Fibroblast of lung (primary cell): Measurements from ENCODE around the gene NIT2. TPM values are rescaled to one million over a fixed set of nuclear protein-coding genes. Genes with fewer than 3 reads are reported as not detected.
A peak's percentile ranks its signal among the peaks of the same experiment; 100 is the strongest.

ENCODE experiments used
- DNase-seq, 2 donors: peaks; one replicate each; pipeline versions ENCODE4 v3.0.0 to v3.0.0-alpha.2; 2010; ENCODE audit warnings: low read depth in 2 of 2
- H2AFZ ChIP-seq: 2 replicates; pipeline ENCODE4 v1.5.1; 2012; ENCODE audit warnings: low read length, control low read depth, inconsistent platforms
- H3K27ac ChIP-seq: 2 replicates; pipeline ENCODE4 v1.5.1; 2011; ENCODE audit warnings: low read length, control low read depth; ENCODE audit not compliant: insufficient read depth
- H3K27me3 ChIP-seq: 2 replicates; pipeline ENCODE4 v1.5.1; 2011; ENCODE audit warnings: mild to moderate bottlenecking, low read length; ENCODE audit not compliant: control insufficient read depth, insufficient read depth
- H3K36me3 ChIP-seq: 2 replicates; pipeline ENCODE4 v1.5.1; 2011; ENCODE audit warnings: low read length; ENCODE audit not compliant: control insufficient read depth, insufficient read depth
- H3K4me1 ChIP-seq: 2 replicates; pipeline ENCODE4 v1.5.1; 2011; ENCODE audit warnings: low read length; ENCODE audit not compliant: control insufficient read depth, insufficient read depth; ENCODE audit errors: extremely low read depth
- H3K4me2 ChIP-seq: 2 replicates; pipeline ENCODE4 v1.5.1; 2011; ENCODE audit warnings: low read length, control low read depth; ENCODE audit not compliant: insufficient read depth; ENCODE audit errors: extremely low read depth
- H3K4me3 ChIP-seq, 4 experiments: fragments of 200-600 bp in 1 of 4; sonication (generic) in 1 of 4; replicated peaks in 1 of 4; 2 replicates each; pipeline ENCODE4 v1.5.1; 2011 to 2016; ENCODE audit warnings: low read length in 4 of 4, low read depth in 3 of 4, mild to moderate bottlenecking in 3 of 4, control low read depth in 2 of 4, inconsistent platforms in 1 of 4, mixed read lengths in 1 of 4; ENCODE audit not compliant: insufficient read depth in 1 of 4; ENCODE audit errors: control extremely low read depth in 1 of 4
- H3K79me2 ChIP-seq: 2 replicates; pipeline ENCODE4 v1.5.1; 2012; ENCODE audit warnings: mild to moderate bottlenecking, low read length, inconsistent platforms; ENCODE audit not compliant: control insufficient read depth, insufficient read depth
- H3K9ac ChIP-seq: 2 replicates; pipeline ENCODE4 v1.5.1; 2011; ENCODE audit warnings: mild to moderate bottlenecking, low read length, control low read depth; ENCODE audit not compliant: insufficient read depth
- H3K9me3 ChIP-seq: 2 replicates; pipeline ENCODE4 v1.5.1; 2012; ENCODE audit warnings: low read depth, low read length; ENCODE audit not compliant: control insufficient read depth, insufficient read depth
- H4K20me1 ChIP-seq: 2 replicates; pipeline ENCODE4 v1.5.1; 2011; ENCODE audit warnings: low read length; ENCODE audit not compliant: control insufficient read depth, insufficient read depth; ENCODE audit errors: extremely low read depth
- CTCF ChIP-seq, 2 donors: IDR thresholded peaks in 1 of 2; conservative IDR thresholded peaks in 1 of 2; 1 replicate in 1 of 2; 2 replicates in 1 of 2; pipeline ENCODE4 v1.5.1; 2011 to 2012; ENCODE audit warnings: low read length in 2 of 2, control low read depth in 1 of 2, inconsistent platforms in 1 of 2, low read depth in 1 of 2, mild to moderate bottlenecking in 1 of 2
- EZH2 ChIP-seq: IDR thresholded peaks from 2 replicates; pipeline ENCODE4 v1.5.1; 2012; ENCODE audit warnings: low read length, control low read depth, mild to moderate bottlenecking; ENCODE audit errors: missing control alignments
- polyA plus RNA-seq, 2 donors: library from polyadenylated mRNA; depleted of rRNA in 1 of 2; stranded (reverse) in 1 of 2; unstranded in 1 of 2; fragments of >200 nt; gene quantifications; 2 replicates each; pipeline ENCODE4 v1.2.1, GENCODE V29; 2011 to 2012; ENCODE audit warnings: missing spikeins in 1 of 2
- total RNA-seq: library from RNA; depleted of rRNA; stranded (reverse); fragments of >200 nt; gene quantifications from 2 replicates; pipeline ENCODE4 v1.2.1, GENCODE V29; 2014

Gene NIT2
- total and polyA plus RNA-seq, 2 donors (not counting 1 experiment from before 2014, with no cell fraction given), result 13.4 to 53.8 TPM

GRCh38 chr3:100299016-100299415, 35.5 kb upstream of the NIT2 start:
- Histone ChIP-seq H3K27me3 (no peaks in the 10 kb centered on the region), H3K9me3 (no peaks in the 10 kb centered on the region), H3K27ac (no peak overlapping the region), H3K36me3 (peaks cover 6% of the 10 kb centered on the region), H2AFZ (no peak overlapping the region), H4K20me1 (no peaks in the 10 kb centered on the region), H3K9ac (no peak overlapping the region), H3K4me3 (no peak overlapping the region), H3K4me1 (no peaks in the 10 kb centered on the region), H3K79me2 (no peaks in the 10 kb centered on the region), H3K4me2 (no peak overlapping the region)
- no peak for TF ChIP-seq CTCF (conservative IDR thresholded peaks at IDR 0.05 in 1 of 2, IDR thresholded peaks at IDR 0.05 in 1 of 2; ENCODE audit: low read depth in 1 of 2, low read length in 2 of 2)
- no peak for TF ChIP-seq EZH2
- DNase-seq, result no peak

GRCh38 chr3:100306695-100307094, 27.9 kb upstream of the NIT2 start:
- Histone ChIP-seq H3K36me3 (peaks cover 6% of the 10 kb centered on the region), H3K4me2 (no peak overlapping the region), H3K9ac (no peak overlapping the region), H2AFZ (no peak overlapping the region), H3K4me3 (no peak overlapping the region), H3K27ac (no peak overlapping the region), H3K79me2 (no peaks in the 10 kb centered on the region), H3K9me3 (no peaks in the 10 kb centered on the region), H3K4me1 (peaks cover 2% of the 10 kb centered on the region), H3K27me3 (no peaks in the 10 kb centered on the region), H4K20me1 (no peaks in the 10 kb centered on the region)
- no peak for TF ChIP-seq CTCF (conservative IDR thresholded peaks at IDR 0.05 in 1 of 2, IDR thresholded peaks at IDR 0.05 in 1 of 2; ENCODE audit: low read depth in 1 of 2, low read length in 2 of 2)
- TF ChIP-seq EZH2, result no peak
- DNase-seq, result no peak

GRCh38 chr3:100310355-100310965, 24.1 kb upstream of the NIT2 start:
- no peaks in the 10 kb centered on the region for H3K79me2 ChIP-seq
- H3K4me1 ChIP-seq, result peaks cover 2% of the 10 kb centered on the region
- H3K9me3 ChIP-seq, result no peaks in the 10 kb centered on the region
- peaks cover 3% of the 10 kb centered on the region for H3K36me3 ChIP-seq
- H3K27me3 ChIP-seq, result no peaks in the 10 kb centered on the region
- no peak for DNase-seq
- no peak overlapping the region for H3K9ac ChIP-seq
- H3K4me2 ChIP-seq, result peak overlapping the region; percentile 17
- H3K4me3 ChIP-seq, result no peak overlapping the region
- H3K27ac ChIP-seq, result no peak overlapping the region
- no peak overlapping the region for H2AFZ ChIP-seq
- TF ChIP-seq EZH2 (no peak), CTCF (conservative IDR thresholded peaks at IDR 0.05 in 1 of 2, IDR thresholded peaks at IDR 0.05 in 1 of 2; ENCODE audit: low read depth in 1 of 2, low read length in 2 of 2) (no peak)
- no peaks in the 10 kb centered on the region for H4K20me1 ChIP-seq
